Measurements from ENCODE around the gene SFMBT2.

SFMBT2 gene

DNA sequence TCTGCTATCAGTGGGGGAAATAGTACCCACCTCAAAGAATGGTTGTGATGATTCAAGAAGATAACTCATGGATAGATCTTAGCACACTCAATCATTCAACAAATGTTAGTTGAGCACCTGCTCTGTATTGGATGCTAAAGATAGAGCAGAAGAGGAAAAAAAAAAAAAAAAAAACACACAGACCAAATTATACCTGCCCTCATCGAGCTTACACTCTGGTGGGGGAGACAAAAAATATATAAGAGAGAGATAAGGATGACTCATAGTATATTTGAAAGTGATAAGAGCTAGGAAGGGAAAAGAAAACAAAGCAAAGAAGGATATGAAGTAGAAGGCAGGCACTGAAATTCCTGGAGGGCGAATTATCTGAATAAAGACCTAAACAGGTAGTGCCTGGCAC is 258.5 kb downstream of the SFMBT2 start:
- DNase-seq (ENCODE audit: low read depth in 1 of 2, low spot score in 1 of 2), result no peak

- DNase-seq (ENCODE audit: low read depth in 1 of 2, low spot score in 1 of 2), result no peak
These were observed 259.3 kb downstream of the SFMBT2 start for GRCh38 chr10:7151538-7151937.

GRCh38 chr10:7150349-7150748 is 260.5 kb downstream of the SFMBT2 start:
- no peak for DNase-seq (ENCODE audit: low read depth in 1 of 2, low spot score in 1 of 2)

- DNase-seq (ENCODE audit: low read depth in 1 of 2, low spot score in 1 of 2), result no peak
These were observed 264.6 kb downstream of the SFMBT2 start for GRCh38 chr10:7146189-7146588.

GRCh38 chr10:7136016-7136415 is 274.8 kb downstream of the SFMBT2 start:
- DNase-seq (ENCODE audit: low read depth in 1 of 2, low spot score in 1 of 2), result no peak

GRCh38 chr10:7135188-7135587 is 275.6 kb downstream of the SFMBT2 start:
- no peak for DNase-seq (ENCODE audit: low read depth in 1 of 2, low spot score in 1 of 2)

GRCh38 chr10:7134448-7134847 is 276.4 kb downstream of the SFMBT2 start:
- no peak for DNase-seq (ENCODE audit: low read depth in 1 of 2, low spot score in 1 of 2)

DNA sequence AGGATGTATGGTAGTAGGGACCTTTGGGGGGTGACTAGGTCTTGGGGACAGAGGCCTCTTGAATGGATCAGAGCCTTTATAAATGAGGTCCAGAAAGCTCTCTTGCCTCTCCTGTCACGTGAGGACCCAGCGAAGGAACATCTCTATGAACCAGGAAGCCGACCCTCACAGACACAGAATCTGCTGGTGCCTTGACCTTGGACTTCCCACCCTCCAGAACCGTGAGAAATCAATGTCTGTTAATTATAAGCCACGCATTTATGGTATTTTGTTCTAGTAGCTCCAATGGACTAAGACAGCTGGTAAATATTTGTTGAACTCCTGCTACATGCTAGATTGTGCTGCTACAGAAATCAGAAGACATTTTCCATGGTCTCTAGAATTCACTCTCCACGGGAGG is 276.9 kb downstream of the SFMBT2 start:
- no peak for DNase-seq (ENCODE audit: low read depth in 1 of 2, low spot score in 1 of 2)

DNA sequence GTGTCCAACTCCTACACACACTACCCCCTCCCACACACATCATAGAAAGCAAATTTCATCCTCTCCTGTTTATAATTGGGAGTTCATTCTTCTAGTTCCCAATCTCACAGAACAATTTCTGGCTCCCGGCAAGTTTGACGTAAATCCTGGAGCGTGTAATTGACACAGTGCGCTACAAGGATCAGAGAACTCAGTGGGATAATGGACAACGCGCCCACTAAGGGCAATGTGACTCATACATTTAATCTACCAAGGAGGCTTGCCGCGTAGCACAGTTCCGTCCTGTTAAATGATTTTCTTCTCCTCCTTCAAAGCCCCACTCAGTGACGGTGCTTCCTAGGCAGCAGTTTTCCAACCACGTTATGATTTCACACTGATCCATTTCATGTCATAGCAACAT is 277.6 kb downstream of the SFMBT2 start:
- DNase-seq (ENCODE audit: low read depth in 1 of 2, low spot score in 1 of 2), result no peak

GRCh38 chr10:7130191-7130911 is 280.5 kb downstream of the SFMBT2 start:
- no peak for DNase-seq (ENCODE audit: low read depth in 1 of 2, low spot score in 1 of 2)

- no peak for DNase-seq (ENCODE audit: low read depth in 1 of 2, low spot score in 1 of 2)
These were observed 287.1 kb downstream of the SFMBT2 start for GRCh38 chr10:7123774-7124173.

GRCh38 chr10:7122561-7122960 is 288.3 kb downstream of the SFMBT2 start:
- DNase-seq (ENCODE audit: low read depth in 1 of 2, low spot score in 1 of 2), result no peak

DNA sequence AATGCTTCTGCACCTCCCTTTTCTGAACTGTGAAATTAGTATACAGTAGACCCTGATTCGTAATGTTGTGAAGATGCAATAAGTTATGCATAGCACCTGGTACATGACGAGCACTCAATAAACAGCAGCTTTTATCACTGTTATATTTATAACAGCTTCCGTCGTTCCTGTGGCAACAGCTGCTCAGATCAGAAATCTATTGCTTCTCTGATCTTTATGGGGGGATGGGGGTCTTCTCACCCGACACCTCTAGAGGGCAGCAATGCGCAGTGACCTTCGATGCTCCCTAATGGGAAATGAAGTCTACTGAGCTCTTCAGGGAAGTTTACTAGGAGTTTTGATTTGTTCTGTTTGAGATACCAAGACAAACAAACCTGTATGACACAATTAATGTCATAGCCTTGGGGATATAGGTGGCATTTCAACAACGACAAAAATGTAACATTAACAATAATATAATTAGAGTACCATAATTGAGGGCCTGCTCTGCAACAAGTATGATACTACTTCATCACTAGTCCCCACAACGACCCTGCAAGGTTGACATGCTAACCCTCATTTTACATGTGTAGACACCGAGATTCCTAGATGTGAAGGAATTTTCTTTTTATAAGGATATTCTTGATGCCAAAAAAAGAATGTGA is 289.6 kb downstream of the SFMBT2 start:
- peak; percentile 8 to 11 for DNase-seq (ENCODE audit: low read depth in 1 of 2, low spot score in 1 of 2)

DNA sequence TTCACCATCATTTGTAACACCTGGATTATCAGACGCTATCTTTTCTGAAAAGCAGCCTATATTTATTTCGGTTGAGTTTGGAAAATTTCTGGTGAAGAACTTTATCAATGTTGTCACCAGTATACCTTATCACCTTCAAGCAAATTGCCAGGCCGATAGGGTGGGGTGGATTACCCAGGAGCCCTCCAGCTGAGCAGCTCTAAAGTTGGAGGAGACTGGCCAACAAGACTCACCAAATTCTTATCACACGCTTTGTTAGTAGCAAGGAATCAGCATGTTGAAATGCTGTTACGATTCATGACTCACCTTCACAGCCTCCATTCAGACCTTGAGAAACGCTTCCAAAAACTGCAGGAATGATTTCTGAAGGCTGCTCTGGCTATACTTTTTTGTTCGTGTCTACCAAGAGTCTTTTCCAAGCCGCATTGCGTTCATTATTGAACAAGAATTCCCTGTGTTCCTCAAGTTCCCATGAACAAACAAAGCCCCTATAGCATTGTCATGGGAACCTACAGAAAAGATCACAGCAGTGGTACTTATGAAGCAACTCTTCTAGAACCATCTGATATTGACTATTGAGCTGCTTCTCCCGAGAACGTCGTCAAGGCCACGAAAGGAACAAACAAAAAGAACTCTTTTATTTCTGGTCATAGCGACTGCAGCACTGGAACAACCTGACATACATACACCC is 291.4 kb downstream of the SFMBT2 start:
- no peak for DNase-seq (ENCODE audit: low read depth in 1 of 2, low spot score in 1 of 2)

DNA sequence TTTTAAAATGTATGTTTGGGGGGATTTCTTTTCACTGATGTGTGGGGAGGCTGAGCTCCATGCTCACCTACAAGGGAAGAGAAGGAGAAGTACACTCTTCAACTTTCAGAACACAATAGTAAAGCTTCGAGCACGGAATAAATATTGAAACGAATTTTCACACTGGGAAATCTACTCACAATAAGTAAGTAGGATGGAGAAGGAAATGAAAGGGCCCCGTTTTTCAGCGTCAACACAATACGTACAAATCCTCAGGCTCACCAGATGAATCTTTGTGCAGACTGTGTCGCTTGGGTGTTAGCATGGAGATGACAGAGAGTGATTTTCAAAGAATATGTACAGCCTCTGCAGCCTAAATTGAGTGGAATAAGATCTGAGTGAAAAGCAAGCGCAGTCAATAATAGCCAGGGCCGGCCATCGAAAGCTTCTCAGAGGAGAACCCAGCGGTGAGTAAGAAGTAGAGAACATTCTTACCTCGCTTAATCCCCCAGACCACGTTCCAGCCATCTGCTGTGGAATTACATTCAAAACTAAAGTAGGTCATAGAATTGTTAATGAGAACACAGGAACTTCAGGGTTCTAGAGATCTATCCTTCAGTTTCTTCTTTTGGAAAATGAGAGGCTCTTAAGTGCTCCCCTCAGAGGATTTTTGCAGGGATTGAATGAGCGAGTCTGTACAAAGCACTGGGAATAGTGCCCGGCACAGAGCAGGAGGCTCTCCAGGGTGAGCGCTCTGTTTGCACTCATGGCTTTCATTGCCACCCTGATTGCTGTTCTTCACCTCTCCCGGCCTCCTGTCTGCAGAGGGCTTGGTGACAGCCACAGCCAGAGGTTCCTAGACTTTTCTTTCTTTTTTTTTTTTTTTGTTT is 292.8 kb downstream of the SFMBT2 start:
- no peak for DNase-seq (ENCODE audit: low read depth in 1 of 2, low spot score in 1 of 2)

DNA sequence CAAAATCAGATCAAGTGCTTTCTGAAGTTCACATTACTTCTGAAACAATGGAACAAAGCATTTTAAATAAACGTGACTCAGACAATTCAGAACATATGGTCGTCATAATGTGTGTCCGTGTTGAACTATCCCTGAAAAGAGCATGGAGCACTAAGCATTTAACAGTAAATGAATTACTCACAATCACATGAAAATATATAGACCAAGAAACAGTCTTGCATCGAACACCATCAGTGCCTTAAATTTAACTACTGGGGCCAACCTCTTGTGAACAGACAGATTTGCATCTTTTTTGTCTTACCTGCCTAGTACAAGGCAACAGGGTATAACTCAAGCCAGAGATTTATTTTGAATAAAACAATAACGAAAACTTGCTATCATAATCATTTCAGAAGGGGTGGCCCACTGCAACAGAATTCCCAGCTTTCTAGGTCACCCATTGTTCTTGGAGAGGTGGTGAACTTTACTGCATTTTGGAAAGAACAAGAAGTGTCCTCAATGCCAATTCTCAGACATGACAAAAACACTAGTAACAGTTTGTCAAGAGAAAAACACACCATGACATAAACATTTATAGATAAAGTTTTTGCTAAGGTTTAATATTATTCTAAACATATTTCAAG is 293.5 kb downstream of the SFMBT2 start:
- DNase-seq (ENCODE audit: low read depth in 1 of 2, low spot score in 1 of 2), result no peak

DNA sequence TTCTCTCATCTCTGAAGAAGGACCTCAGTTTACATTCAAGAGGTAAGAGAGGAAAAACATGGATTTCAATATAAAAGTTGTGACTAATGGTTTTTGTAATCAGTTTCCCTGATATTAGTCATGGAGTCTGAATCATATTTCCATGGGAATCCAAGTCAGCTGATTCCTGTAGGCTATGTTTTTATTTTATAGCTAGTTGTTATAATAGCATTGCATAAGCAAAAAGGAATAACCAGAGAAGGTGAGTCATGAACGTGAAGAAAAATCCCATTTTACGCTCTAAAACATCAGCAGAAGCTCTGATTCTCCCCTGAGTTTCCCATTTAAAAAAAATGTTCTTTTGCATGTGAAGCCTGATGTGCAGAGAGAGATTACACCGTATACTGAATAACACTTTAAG is 299.3 kb downstream of the SFMBT2 start:
- DNase-seq (ENCODE audit: low read depth in 1 of 2, low spot score in 1 of 2), result no peak

- no peak for DNase-seq (ENCODE audit: low read depth in 1 of 2, low spot score in 1 of 2)
These were observed 299.7 kb downstream of the SFMBT2 start for GRCh38 chr10:7111089-7111488.
